Lung (tissue), 12 donors: ENCODE data around the gene PTPN22. TPM values are rescaled to one million over a fixed set of nuclear protein-coding genes. Genes with fewer than 3 reads are reported as not detected.

Experiments
- ATAC-seq: fragments of 200-7000 bp; cut with Tn5 transposase; one replicate; pipeline ENCODE4 v1.9.1; 2020; ENCODE audit warnings: moderate number of reproducible peaks; ENCODE audit not compliant: insufficient read depth, low FRiP score
- DNase-seq, 3 donors: peaks; one replicate each; pipeline ENCODE4 v3.0.0-alpha.2; 2013 to 2017
- H3K27ac ChIP-seq, 2 donors: one replicate each; pipeline ENCODE4 v1.5.1; 2013; ENCODE audit warnings: mild to moderate bottlenecking in 2 of 2, moderate library complexity in 2 of 2, control low read depth in 1 of 2, inconsistent platforms in 1 of 2, low read depth in 1 of 2, low read length in 1 of 2
- H3K27me3 ChIP-seq, 3 donors: one replicate each; pipeline ENCODE4 v1.5.1; 2013; ENCODE audit warnings: low read length in 2 of 3; ENCODE audit not compliant: control insufficient read depth in 3 of 3, insufficient read depth in 3 of 3
- H3K36me3 ChIP-seq, 4 donors: one replicate each; pipeline ENCODE4 v1.5.1; 2013; ENCODE audit warnings: low read length in 4 of 4, mild to moderate bottlenecking in 1 of 4, moderate library complexity in 1 of 4; ENCODE audit not compliant: control insufficient read depth in 4 of 4, insufficient read depth in 4 of 4
- H3K4me1 ChIP-seq, 5 donors: one replicate each; pipeline ENCODE4 v1.5.1; 2013; ENCODE audit warnings: low read length in 5 of 5, mild to moderate bottlenecking in 2 of 5, moderate library complexity in 1 of 5; ENCODE audit not compliant: control insufficient read depth in 5 of 5, insufficient read depth in 5 of 5
- H3K4me3 ChIP-seq: one replicate; pipeline ENCODE4 v1.5.1; 2013; ENCODE audit warnings: mild to moderate bottlenecking, control low read depth, moderate library complexity
- H3K9ac ChIP-seq, 2 donors: one replicate each; pipeline ENCODE4 v1.5.1; 2013; ENCODE audit warnings: low read length in 2 of 2, control low read depth in 1 of 2; ENCODE audit not compliant: insufficient read depth in 1 of 2
- H3K9me3 ChIP-seq, 4 donors: one replicate each; pipeline ENCODE4 v1.5.1; 2013; ENCODE audit warnings: low read length in 3 of 4, mild to moderate bottlenecking in 1 of 4, moderate library complexity in 1 of 4; ENCODE audit not compliant: control insufficient read depth in 4 of 4, insufficient read depth in 3 of 4
- CTCF ChIP-seq: IDR thresholded peaks from 2 replicates; pipeline ENCODE4 v1.5.1; 2012; ENCODE audit warnings: mild to moderate bottlenecking; ENCODE audit errors: control extremely low read depth, extremely low read depth
- WGBS, 2 donors: extraction: QIAGEN DNeasy Blood & Tissue Kit; methylation state at CpG; one replicate each; pipeline ENCODE4 v1.1.7; 2013; 5-methylcytosine and 5-hydroxymethylcytosine counted together
- polyA plus RNA-seq, 2 donors: library from polyadenylated mRNA; stranded (reverse); fragments of 200-250 nt; gene quantifications; one replicate each; pipeline ENCODE4 v1.2.1, GENCODE V29; 2013
- total RNA-seq, 2 donors: library from RNA; depleted of rRNA in 1 of 2; stranded (reverse); fragments of >200 nt in 1 of 2; gene quantifications; one replicate each; pipeline ENCODE4 v1.2.1, GENCODE V29; 2014 to 2021
- donor health status: control.
- donor health status: control.
- donor health status: Bipolar disorder and iron deficiency.
- donor health status: healthy.
- donor health status: DM: yes; HTN: yes; CAD: no.

Gene PTPN22
- total and polyA plus RNA-seq, 4 donors, result 4.2 to 7.0 (median 6.1) TPM

GRCh38 chr1:113916974-113917373 is 45.5 kb upstream of the PTPN22 start:
- peaks cover 0 to 1% (median 0%) of the 10 kb centered on the region in 4 donors for H3K36me3 ChIP-seq
- no peak for ATAC-seq
- 97 to 99% methylated on average over 5 of the region's 5 CpGs for WGBS, 2 donors
- H3K9ac ChIP-seq, result no peak overlapping the region
- H3K27me3 ChIP-seq, result no peaks in the 10 kb centered on the region
- H3K9me3 ChIP-seq, result no peaks in the 10 kb centered on the region
- no peak overlapping the region for H3K4me3 ChIP-seq
- DNase-seq, result no peak
- H3K27ac ChIP-seq, result no peak overlapping the region
- TF ChIP-seq CTCF, result no peak
- peaks cover 0 to 14% (median 0%) of the 10 kb centered on the region in 5 donors for H3K4me1 ChIP-seq

GRCh38 chr1:113913887-113914664 is 42.6 kb upstream of the PTPN22 start:
- no peaks in the 10 kb centered on the region for H3K9me3 ChIP-seq
- no peak for ATAC-seq
- H3K36me3 ChIP-seq, result peaks cover 10 to 17% (median 10%) of the 10 kb centered on the region in 4 donors
- TF ChIP-seq CTCF, result no peak
- H3K4me1 ChIP-seq, result peaks cover 0 to 16% (median 0%) of the 10 kb centered on the region in 5 donors
- no peak for DNase-seq
- no peaks in the 10 kb centered on the region for H3K27me3 ChIP-seq
- no peak overlapping the region for H3K9ac ChIP-seq
- no peak overlapping the region for H3K27ac ChIP-seq
- 56 to 74% methylated on average over 5 of the region's 5 CpGs for WGBS, 2 donors
- H3K4me3 ChIP-seq, result no peak overlapping the region

- no peak overlapping the region for H3K4me3 ChIP-seq
- TF ChIP-seq CTCF, result no peak
- peaks cover 0 to 16% (median 0%) of the 10 kb centered on the region in 5 donors for H3K4me1 ChIP-seq
- DNase-seq (no peak), ATAC-seq (no peak)
- no peak overlapping the region for H3K9ac ChIP-seq
- 50 to 55% methylated on average over 3 of the region's 3 CpGs for WGBS, 2 donors
- H3K27me3 ChIP-seq, result no peaks in the 10 kb centered on the region
- no peaks in the 10 kb centered on the region for H3K9me3 ChIP-seq
- peak overlapping the region; percentile 14 to 59 for H3K27ac ChIP-seq
- peaks cover 10 to 23% (median 12%) of the 10 kb centered on the region in 4 donors for H3K36me3 ChIP-seq
Observed at GRCh38 chr1:113913312-113913668, 41.8 kb upstream of the PTPN22 start.
